Measurements from ENCODE around the gene SLC12A5.

SLC12A5 gene

GRCh38 chr20:46101957-46102356 lies 72.9 kb downstream of the SLC12A5 start:
- Histone ChIP-seq H3K4me3 (ENCODE audit: low read depth in 1 of 2, low read length in 2 of 2) (no peak overlapping the region), H3K27me3 (ENCODE audit: control insufficient read depth in 1 of 2, insufficient read depth in 2 of 2, low read length in 2 of 2) (peaks cover 12 to 20% of the 10 kb centered on the region in 2 donors)

GRCh38 chr20:46102940-46103339 lies 73.9 kb downstream of the SLC12A5 start:
- Histone ChIP-seq H3K27ac (ENCODE audit: low read depth, low read length) (no peak overlapping the region), H3K36me3 (ENCODE audit: control insufficient read depth in 1 of 2, insufficient read depth in 2 of 2, low read length in 2 of 2) (no peaks in the 10 kb centered on the region), H3K4me1 (ENCODE audit: control insufficient read depth in 1 of 2, insufficient read depth in 2 of 2, low read length in 2 of 2) (no peaks in the 10 kb centered on the region), H3K27me3 (ENCODE audit: control insufficient read depth in 1 of 2, insufficient read depth in 2 of 2, low read length in 2 of 2) (peaks cover 12 to 20% of the 10 kb centered on the region in 2 donors), H3K4me3 (ENCODE audit: low read depth in 1 of 2, low read length in 2 of 2) (no peak overlapping the region), H3K9me3 (ENCODE audit: control insufficient read depth in 1 of 2, low read length in 2 of 2) (no peaks in the 10 kb centered on the region), H3K9ac (ENCODE audit: low read depth in 1 of 2, low read length in 2 of 2) (no peak overlapping the region)

More at GRCh38 chr20:46101957-46102356, 72.9 kb downstream of the SLC12A5 start:
- Histone ChIP-seq H3K4me1 (ENCODE audit: control insufficient read depth in 1 of 2, insufficient read depth in 2 of 2, low read length in 2 of 2) (no peaks in the 10 kb centered on the region), H3K36me3 (ENCODE audit: control insufficient read depth in 1 of 2, insufficient read depth in 2 of 2, low read length in 2 of 2) (no peaks in the 10 kb centered on the region), H3K9me3 (ENCODE audit: control insufficient read depth in 1 of 2, low read length in 2 of 2) (no peaks in the 10 kb centered on the region), H3K27ac (ENCODE audit: low read depth, low read length) (no peak overlapping the region), H3K9ac (ENCODE audit: low read depth in 1 of 2, low read length in 2 of 2) (no peak overlapping the region)

GRCh38 chr20:46104262-46104661 lies 75.2 kb downstream of the SLC12A5 start:
- Histone ChIP-seq H3K4me3 (ENCODE audit: low read depth in 1 of 2, low read length in 2 of 2) (no peak overlapping the region), H3K9ac (ENCODE audit: low read depth in 1 of 2, low read length in 2 of 2) (no peak overlapping the region), H3K4me1 (ENCODE audit: control insufficient read depth in 1 of 2, insufficient read depth in 2 of 2, low read length in 2 of 2) (peaks cover 0 to 3% of the 10 kb centered on the region in 2 donors), H3K27me3 (ENCODE audit: control insufficient read depth in 1 of 2, insufficient read depth in 2 of 2, low read length in 2 of 2) (peaks cover 7 to 24% of the 10 kb centered on the region in 2 donors), H3K9me3 (ENCODE audit: control insufficient read depth in 1 of 2, low read length in 2 of 2) (no peaks in the 10 kb centered on the region), H3K36me3 (ENCODE audit: control insufficient read depth in 1 of 2, insufficient read depth in 2 of 2, low read length in 2 of 2) (no peaks in the 10 kb centered on the region), H3K27ac (ENCODE audit: low read depth, low read length) (no peak overlapping the region)

- H3K9ac ChIP-seq (ENCODE audit: low read depth in 1 of 2, low read length in 2 of 2) = no peak overlapping the region
- no peak overlapping the region for H3K4me3 ChIP-seq (ENCODE audit: low read depth in 1 of 2, low read length in 2 of 2)
- H3K4me1 ChIP-seq (ENCODE audit: control insufficient read depth in 1 of 2, insufficient read depth in 2 of 2, low read length in 2 of 2) = peaks cover 4 to 9% of the 10 kb centered on the region in 2 donors
- H3K9me3 ChIP-seq (ENCODE audit: control insufficient read depth in 1 of 2, low read length in 2 of 2) = no peaks in the 10 kb centered on the region
- H3K27me3 ChIP-seq (ENCODE audit: control insufficient read depth in 1 of 2, insufficient read depth in 2 of 2, low read length in 2 of 2) = peaks cover 9 to 19% of the 10 kb centered on the region in 2 donors
- no peak overlapping the region for H3K27ac ChIP-seq (ENCODE audit: low read depth, low read length)
- no peaks in the 10 kb centered on the region for H3K36me3 ChIP-seq (ENCODE audit: control insufficient read depth in 1 of 2, insufficient read depth in 2 of 2, low read length in 2 of 2)
Measured at GRCh38 chr20:46107061-46107460, 78.0 kb downstream of the SLC12A5 start.

GRCh38 chr20:46108435-46108841 lies 79.4 kb downstream of the SLC12A5 start:
- Histone ChIP-seq H3K9ac (ENCODE audit: low read depth in 1 of 2, low read length in 2 of 2) (no peak overlapping the region), H3K9me3 (ENCODE audit: control insufficient read depth in 1 of 2, low read length in 2 of 2) (no peaks in the 10 kb centered on the region), H3K4me3 (ENCODE audit: low read depth in 1 of 2, low read length in 2 of 2) (no peak overlapping the region), H3K36me3 (ENCODE audit: control insufficient read depth in 1 of 2, insufficient read depth in 2 of 2, low read length in 2 of 2) (no peaks in the 10 kb centered on the region), H3K27me3 (ENCODE audit: control insufficient read depth in 1 of 2, insufficient read depth in 2 of 2, low read length in 2 of 2) (peaks cover 7 to 13% of the 10 kb centered on the region in 2 donors), H3K27ac (ENCODE audit: low read depth, low read length) (no peak overlapping the region), H3K4me1 (ENCODE audit: control insufficient read depth in 1 of 2, insufficient read depth in 2 of 2, low read length in 2 of 2) (peaks cover 4 to 9% of the 10 kb centered on the region in 2 donors)

GRCh38 chr20:46108976-46109375 lies 80.0 kb downstream of the SLC12A5 start:
- Histone ChIP-seq H3K9me3 (ENCODE audit: control insufficient read depth in 1 of 2, low read length in 2 of 2) (no peaks in the 10 kb centered on the region), H3K27ac (ENCODE audit: low read depth, low read length) (no peak overlapping the region), H3K27me3 (ENCODE audit: control insufficient read depth in 1 of 2, insufficient read depth in 2 of 2, low read length in 2 of 2) (peaks cover 3 to 13% of the 10 kb centered on the region in 2 donors)

More at GRCh38 chr20:46108976-46109375, 80.0 kb downstream of the SLC12A5 start:
- Histone ChIP-seq H3K36me3 (ENCODE audit: control insufficient read depth in 1 of 2, insufficient read depth in 2 of 2, low read length in 2 of 2) (no peaks in the 10 kb centered on the region), H3K4me1 (ENCODE audit: control insufficient read depth in 1 of 2, insufficient read depth in 2 of 2, low read length in 2 of 2) (peaks cover 4 to 9% of the 10 kb centered on the region in 2 donors), H3K9ac (ENCODE audit: low read depth in 1 of 2, low read length in 2 of 2) (no peak overlapping the region), H3K4me3 (ENCODE audit: low read depth in 1 of 2, low read length in 2 of 2) (no peak overlapping the region)

Data from duodenal mucosa (tissue), 2 donors.